HG03442 (cell line): ENCODE results near the gene DENND1A.
"Not testable (repeated sequence)": the region's sequence is repeated elsewhere in the genome, so short reads cannot be mapped to it uniquely, and the experiment has no call there.

ENCODE experiments used
- ATAC-seq: cut with Tn5 transposase; IDR thresholded peaks from one replicate; pipeline ENCODE4 v1.9.1; 2021; ENCODE audit warnings: mild to moderate bottlenecking, moderate library complexity; ENCODE audit not compliant: unreplicated experiment

The DENND1A gene

DNA sequence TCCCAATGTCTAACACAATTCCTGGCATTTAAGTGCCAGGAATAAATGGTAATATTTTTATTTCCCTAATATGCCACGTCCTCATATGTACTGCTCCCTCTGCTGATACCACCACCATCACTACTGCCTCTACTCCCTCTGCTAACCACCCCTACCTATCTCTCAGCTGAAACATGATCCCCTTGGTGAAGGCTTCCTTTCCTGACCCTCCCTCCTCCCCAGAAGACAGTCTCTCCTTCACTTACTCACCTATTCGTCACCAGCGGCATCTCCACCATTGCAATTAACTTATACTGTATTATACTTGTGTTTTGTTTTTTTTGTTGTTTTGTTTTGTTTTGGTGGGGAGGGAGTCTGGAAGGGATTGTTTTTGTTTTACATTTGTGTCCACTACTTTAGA, 4.8 kb downstream of the DENND1A start:
- no peak for ATAC-seq

- no peak for ATAC-seq
These were observed 5.2 kb downstream of the DENND1A start for GRCh38 chr9:123924727-123925126.

GRCh38 chr9:123923884-123924283, 6.0 kb downstream of the DENND1A start:
- no peak for ATAC-seq

DNA sequence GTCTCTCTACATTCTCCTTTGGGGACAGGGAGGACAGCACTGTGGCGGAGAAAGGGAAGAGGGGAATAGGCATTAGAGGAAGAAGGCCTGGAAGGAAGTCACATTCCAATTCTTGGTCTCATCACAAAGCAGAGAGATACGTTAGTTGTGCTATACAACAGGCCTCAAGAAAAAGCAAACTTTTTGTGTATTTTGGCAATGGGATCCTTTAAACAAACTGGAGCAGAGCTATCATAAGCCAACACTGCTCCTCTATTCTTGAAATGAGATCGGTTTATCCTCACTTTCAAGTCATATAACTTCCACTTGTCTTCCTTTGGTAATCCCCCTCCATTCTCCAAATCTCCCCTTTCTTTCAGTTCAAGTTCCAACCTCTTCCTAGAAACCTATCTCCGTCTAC, 6.5 kb downstream of the DENND1A start:
- ATAC-seq, result no peak

DNA sequence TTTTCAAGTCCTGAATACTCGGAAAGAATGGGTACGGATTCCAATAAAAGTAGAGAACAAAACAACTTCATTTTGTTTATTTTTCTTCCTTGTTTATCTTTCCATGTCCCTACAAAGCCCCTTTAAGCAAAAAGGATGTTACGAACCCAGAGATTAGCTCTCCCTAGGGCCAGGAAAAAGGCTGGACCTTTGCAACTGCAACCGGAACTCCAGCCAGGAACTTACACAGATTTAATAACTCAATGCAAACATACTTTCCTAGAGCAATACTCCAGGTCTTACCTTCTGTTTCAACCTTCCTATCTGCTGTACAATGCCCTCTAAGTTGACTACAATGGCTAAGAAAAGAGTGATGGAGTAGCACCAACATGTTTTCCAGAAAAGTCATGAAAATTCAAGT, 7.0 kb downstream of the DENND1A start:
- ATAC-seq, result no peak

- ATAC-seq, result no peak
These were observed 7.5 kb downstream of the DENND1A start for GRCh38 chr9:123922431-123922830.

DNA sequence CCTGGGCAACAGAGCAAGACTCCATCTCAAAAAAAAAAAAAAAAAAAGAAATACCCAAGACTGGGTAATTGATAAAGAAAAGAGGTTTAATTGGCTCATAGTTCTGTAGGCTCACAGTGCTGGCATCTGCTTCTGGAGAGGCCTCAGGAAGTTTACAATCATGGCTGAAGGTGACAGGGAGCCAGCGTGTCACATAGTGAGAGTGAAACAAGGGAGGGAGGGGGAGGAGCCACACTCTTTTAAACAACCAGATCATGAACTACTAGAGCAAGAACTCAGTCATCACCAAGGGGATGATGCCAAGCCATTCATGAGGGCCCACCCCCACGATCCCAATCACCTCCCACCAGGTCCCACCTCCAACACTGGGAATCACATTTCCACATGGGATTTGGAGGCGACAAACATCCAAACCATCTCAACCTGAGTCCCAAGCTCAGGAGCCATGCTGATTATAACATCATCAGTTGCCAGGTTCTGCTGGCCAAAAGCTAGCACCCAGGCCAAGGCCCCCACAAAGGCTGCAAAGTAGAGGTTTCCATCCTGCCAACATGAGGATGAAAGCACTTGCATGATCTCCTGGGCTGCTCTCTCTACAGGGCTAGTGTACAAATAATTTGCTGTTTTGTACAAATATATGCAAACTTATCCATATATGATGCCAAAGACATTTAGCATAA, 15.3 kb downstream of the DENND1A start:
- no peak for ATAC-seq

- no peak for ATAC-seq
These were observed 17.6 kb downstream of the DENND1A start for GRCh38 chr9:123912167-123912897.

DNA sequence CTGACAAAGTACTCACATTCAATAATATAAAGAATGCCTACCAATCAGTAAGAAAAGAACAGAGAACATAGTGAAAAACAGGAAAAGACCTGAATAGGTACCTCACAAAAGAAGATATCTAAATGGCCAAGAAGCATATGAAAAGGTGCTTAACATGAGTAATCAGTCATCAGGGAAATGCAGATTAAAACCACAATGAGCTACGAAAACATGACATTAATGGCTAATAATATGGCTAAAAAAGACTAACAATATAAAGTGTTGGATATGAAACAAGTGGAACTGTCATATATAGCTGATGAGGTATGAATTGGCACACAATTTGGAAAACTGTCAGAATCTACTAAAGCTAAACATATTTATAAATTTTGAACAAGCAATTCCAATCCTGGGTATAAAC, 18.9 kb downstream of the DENND1A start:
- ATAC-seq, result no peak

GRCh38 chr9:123909192-123909591, 20.7 kb downstream of the DENND1A start:
- not testable (repeated sequence) for ATAC-seq

GRCh38 chr9:123903550-123903949, 26.4 kb downstream of the DENND1A start:
- not testable (repeated sequence) for ATAC-seq

DNA sequence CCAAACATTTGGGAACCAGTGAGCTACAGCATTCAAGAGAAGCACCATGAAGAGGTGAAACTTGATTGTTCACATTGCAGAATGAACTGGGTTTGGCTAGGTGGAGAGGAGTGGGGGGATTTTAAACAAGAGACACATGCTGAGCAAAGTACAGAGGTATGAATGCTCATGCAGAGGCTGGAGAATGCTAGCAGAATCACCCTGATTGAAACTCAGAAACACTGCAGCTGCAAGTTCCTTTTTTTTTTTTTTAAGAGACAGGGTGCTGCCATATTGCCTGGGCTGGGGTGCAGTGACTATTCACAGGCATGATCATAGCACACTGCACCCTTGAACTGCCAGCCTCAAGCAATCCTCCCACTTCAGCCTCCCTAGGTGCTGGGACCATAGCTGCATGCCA, 35.1 kb downstream of the DENND1A start:
- no peak for ATAC-seq

GRCh38 chr9:123893831-123894460, 36.0 kb downstream of the DENND1A start:
- no peak for ATAC-seq

DNA sequence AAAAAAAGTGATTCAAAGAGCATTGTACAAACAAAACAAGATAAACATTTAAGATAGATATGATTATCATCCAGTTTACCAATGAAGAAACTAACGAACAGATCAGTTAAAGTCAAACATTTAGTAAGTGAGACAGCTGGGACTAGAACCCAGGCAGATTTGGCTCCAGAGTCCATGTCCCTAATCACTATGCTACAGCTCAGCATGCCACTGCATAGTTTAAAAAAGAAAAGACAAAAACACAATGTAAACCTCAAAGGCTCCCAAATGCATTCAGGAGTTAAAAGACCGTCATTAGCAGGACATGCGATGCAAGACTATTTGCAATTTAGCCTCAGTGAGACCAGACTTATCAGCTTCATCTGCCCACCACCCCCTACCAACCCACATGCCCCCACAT, 36.8 kb downstream of the DENND1A start:
- no peak for ATAC-seq

GRCh38 chr9:123887837-123888236, 42.1 kb downstream of the DENND1A start:
- no peak for ATAC-seq

GRCh38 chr9:123885834-123886233, 44.1 kb downstream of the DENND1A start:
- ATAC-seq, result not testable (repeated sequence)

DNA sequence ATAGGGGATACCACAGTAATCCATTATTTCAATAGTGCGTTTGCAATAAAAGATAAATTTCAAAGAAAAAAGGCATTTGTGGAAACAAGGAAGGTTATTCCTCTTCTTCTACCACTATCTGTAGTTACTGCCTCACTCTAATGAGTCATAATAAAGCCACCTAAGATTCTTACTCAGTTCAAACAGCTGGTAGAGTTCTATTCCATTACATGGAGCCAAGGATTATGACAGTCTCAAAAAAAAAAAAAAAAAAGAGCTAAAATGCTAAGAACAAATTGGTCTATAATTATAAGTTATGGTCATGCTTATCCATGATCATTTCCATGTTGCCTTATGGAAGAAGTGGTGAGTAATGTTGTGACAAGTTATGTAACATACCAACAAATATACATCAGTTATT, 46.3 kb downstream of the DENND1A start:
- ATAC-seq, result no peak

GRCh38 chr9:123881604-123882003, 48.3 kb downstream of the DENND1A start:
- ATAC-seq, result no peak

GRCh38 chr9:123880420-123880819, 49.5 kb downstream of the DENND1A start:
- ATAC-seq, result no peak

DNA sequence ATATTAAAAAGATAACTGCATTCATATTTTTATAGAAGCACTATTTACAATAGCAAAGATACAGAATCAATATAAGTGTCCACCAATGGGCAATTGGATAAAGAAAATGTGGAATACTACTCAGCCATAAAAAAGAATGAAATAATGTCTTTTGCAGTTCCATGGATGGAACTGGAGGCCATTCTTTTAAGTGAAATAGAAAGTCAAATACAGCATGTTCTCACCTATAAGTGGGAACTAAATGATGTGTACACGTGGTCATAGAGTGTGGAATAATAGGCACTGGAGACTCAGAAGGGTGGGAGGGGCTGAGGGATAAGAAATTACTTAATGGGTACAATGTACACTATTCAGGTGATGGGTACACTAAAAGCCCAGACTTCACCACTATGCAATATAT, 53.2 kb downstream of the DENND1A start:
- no peak for ATAC-seq

- no peak for ATAC-seq
These were observed 57.2 kb downstream of the DENND1A start for GRCh38 chr9:123872710-123873109.

GRCh38 chr9:123871781-123872180, 58.1 kb downstream of the DENND1A start:
- ATAC-seq, result no peak
